ENCODE results near the gene IL1A. TPM values are rescaled to one million over a fixed set of nuclear protein-coding genes. Genes with fewer than 3 reads are reported as not detected.

The IL1A gene, protein sequence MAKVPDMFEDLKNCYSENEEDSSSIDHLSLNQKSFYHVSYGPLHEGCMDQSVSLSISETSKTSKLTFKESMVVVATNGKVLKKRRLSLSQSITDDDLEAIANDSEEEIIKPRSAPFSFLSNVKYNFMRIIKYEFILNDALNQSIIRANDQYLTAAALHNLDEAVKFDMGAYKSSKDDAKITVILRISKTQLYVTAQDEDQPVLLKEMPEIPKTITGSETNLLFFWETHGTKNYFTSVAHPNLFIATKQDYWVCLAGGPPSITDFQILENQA
- not detected in 2 replicates for total RNA-seq

DNA sequence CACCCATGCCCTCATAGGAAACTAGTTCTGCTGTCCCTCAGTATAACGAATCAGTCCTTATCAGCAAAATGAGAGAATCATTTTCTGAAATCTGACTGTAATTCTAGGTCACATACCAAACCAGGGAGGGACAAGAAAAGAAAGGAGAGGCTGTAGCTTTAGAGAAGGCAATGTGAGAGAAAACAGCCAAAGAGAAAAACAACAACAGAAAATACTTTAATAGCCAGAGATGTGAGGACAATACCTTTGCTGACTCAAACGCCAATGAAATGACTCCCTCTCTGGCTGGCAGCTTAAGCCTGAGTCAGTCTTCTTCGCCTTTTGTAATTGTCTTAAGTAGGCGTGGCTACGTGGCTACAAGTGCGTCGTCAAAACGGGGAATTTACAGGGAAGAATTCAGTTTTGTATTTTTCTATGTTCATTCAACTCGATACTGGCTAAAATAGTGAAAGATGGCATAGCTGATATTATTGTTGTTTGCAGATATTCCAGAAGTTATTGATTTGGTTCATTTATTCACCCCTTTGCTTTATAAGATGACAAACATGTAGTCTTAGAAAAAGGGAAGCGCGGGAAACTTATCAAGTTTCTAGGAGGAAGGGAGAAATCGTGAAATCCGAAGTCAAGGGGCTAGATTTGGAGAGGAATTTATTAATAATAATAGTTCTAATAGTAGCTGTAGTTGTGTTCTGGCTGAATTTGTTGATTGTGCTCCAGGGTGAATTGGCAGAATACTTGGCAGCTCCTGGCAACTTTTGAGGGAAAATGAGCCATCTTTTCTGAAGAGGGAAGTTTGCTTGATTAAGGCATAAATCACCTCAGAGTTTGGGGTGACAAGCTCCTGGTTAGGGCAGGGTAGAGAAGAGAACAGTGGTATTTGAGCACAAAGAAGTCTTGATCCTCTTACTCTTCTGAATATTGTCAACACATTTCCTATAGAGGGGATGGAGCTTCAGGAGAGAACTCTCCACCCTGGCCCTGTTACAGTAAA is at the start of gene IL1A:
Gene IL1A, minus strand, starts transcription at position 295 of the 991 bp plus-strand sequence. CDS start 723 bp downstream, outside the sequence.

DNA sequence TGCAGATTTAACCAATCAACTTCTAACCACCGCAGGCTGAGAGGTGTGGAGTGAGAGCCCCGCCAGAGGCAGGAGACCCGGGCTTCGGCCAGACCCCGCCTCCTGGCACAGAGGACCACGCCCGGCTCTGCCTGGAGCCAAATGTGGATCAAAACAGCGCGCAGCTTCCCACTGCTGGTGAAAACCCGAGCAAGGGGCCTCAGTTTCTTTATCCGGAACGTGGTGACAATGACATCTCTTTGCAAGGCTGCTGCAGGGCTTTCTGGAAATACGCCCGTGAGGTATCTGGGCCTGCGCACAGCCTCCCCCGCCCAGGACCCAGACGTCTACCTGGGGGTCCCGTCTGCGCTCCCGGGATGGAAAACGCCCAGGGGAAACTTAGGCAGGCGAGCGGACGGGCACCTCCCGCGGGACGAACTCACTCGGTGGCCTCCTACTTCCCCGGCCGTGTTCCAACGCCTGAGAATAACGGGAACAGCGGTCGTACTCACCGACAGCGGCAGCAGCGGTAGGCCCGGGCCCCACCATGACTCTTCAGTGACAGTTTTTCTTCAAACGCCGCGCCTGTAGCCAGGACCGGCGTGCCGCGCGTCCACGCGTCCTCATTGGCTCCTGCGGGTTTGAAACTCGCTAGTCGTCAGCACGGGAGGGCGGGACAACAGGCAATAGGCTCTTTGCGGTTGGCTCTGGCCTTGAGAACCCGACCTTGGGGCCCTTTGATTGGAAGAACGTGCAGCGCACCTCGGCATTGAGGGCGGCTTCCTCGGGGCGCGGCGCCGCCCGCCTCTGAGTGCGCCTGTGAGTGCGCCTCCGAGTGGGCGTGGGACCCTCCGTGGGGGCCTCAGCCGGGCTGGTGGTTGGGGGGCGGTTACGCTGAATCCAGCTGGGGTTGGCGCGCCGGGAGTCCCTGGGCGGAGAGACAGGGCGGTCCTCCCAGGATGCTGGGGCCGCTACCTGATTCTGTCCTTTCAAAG is 19.9 kb downstream of the IL1A start, which contains the start of gene CKAP2L:
Gene CKAP2L, minus strand, starts transcription at position 539 of the 974 bp plus-strand sequence. Its CDS starts 11 bp downstream, at position 528.

Other genes starting within 250 kb of the IL1A start
- gene POLR1B, start 242.0 kb downstream of the IL1A start, total RNA-seq: 13.9 and 14.8 TPM in 2 replicates
- gene CHCHD5, start 199.9 kb downstream of the IL1A start, total RNA-seq: 10.3 and 11.2 TPM in 2 replicates
- 51.7 and 61.2 TPM in 2 replicates for gene SLC20A1, start 138.6 kb downstream of the IL1A start, total RNA-seq
- gene NT5DC4, start 63.5 kb downstream of the IL1A start, total RNA-seq: not detected in 2 replicates
- gene CKAP2L, start 19.9 kb downstream of the IL1A start, total RNA-seq: 7.1 and 13.5 TPM in 2 replicates
- 0.11 TPM in 1 of 2 replicates, not detected in the other for gene IL1B, start 52.3 kb upstream of the IL1A start, total RNA-seq
- not detected in 2 replicates for gene IL37, start 126.7 kb upstream of the IL1A start, total RNA-seq
- not detected in 2 replicates for gene IL36G, start 193.5 kb upstream of the IL1A start, total RNA-seq
- gene IL36A, start 221.0 kb upstream of the IL1A start, total RNA-seq: not detected in 2 replicates

All from articular chondrocyte of knee joint (primary cell).